Epithelial cell of esophagus (primary cell): ENCODE results near the gene AP1S3.

Experiments
- DNase-seq: peaks from one replicate; pipeline ENCODE4 v3.0.0; 2010; ENCODE audit warnings: low read depth
- H3K4me3 ChIP-seq: 2 replicates; pipeline ENCODE4 v1.5.1; 2011; ENCODE audit warnings: mild to moderate bottlenecking, low read length, control low read depth
- CTCF ChIP-seq: IDR thresholded peaks from 2 replicates; pipeline ENCODE4 v1.5.1; 2011; ENCODE audit warnings: low read depth, mild to moderate bottlenecking, low read length, control low read depth, inconsistent platforms; ENCODE audit not compliant: insufficient read depth; ENCODE audit errors: missing control alignments

AP1S3 gene

GRCh38 chr2:223735035-223735640 is 102.2 kb downstream of the AP1S3 start:
- DNase-seq = peak; percentile 39
- no peak overlapping the region for H3K4me3 ChIP-seq
- no peak for TF ChIP-seq CTCF

- no peak for DNase-seq
- H3K4me3 ChIP-seq = no peak overlapping the region
- TF ChIP-seq CTCF = no peak
Measured at GRCh38 chr2:223734346-223734745, 103.0 kb downstream of the AP1S3 start.

- DNase-seq = no peak
- TF ChIP-seq CTCF = no peak
- H3K4me3 ChIP-seq = no peak overlapping the region
Measured at GRCh38 chr2:223732346-223732745, 105.0 kb downstream of the AP1S3 start.

- DNase-seq = no peak
- H3K4me3 ChIP-seq = no peak overlapping the region
- no peak for TF ChIP-seq CTCF
Measured at GRCh38 chr2:223731503-223731902, 105.9 kb downstream of the AP1S3 start.

GRCh38 chr2:223729781-223730180 is 107.6 kb downstream of the AP1S3 start:
- no peak for TF ChIP-seq CTCF
- no peak for DNase-seq
- H3K4me3 ChIP-seq = no peak overlapping the region

GRCh38 chr2:223727562-223727961 is 109.8 kb downstream of the AP1S3 start:
- TF ChIP-seq CTCF = peak; percentile 78
- peak; percentile 76 for DNase-seq
- H3K4me3 ChIP-seq = no peak overlapping the region

GRCh38 chr2:223725986-223726970 is 111.1 kb downstream of the AP1S3 start:
- H3K4me3 ChIP-seq = no peak overlapping the region
- no peak for TF ChIP-seq CTCF
- DNase-seq = no peak
